ENCODE measurements around the gene TGFA. TPM values are rescaled to one million over a fixed set of nuclear protein-coding genes. Genes with fewer than 3 reads are reported as not detected.

TGFA gene
- total RNA-seq = 0.09 TPM in 1 of 2 replicates, not detected in the other

GRCh38 chr2:70553584-70554337 lies at the start of gene TGFA:
TSS of gene TGFA (minus strand) at chr2:70553826. CDS start at chr2:70553767, 59 bp downstream.

Other genes with a start within 250 kb of the TGFA start
- gene ADD2, start 214.4 kb upstream of the TGFA start, total RNA-seq = not detected in 2 replicates
- not detected in 2 replicates for gene FIGLA, start 236.8 kb upstream of the TGFA start, total RNA-seq